Right lobe of liver (tissue), 4 donors: ENCODE results near the gene CA5B.

Source experiments
- CTCF ChIP-seq, 4 donors: fragments of 200-600 bp in 3 of 4; fragments of 450-650 bp in 1 of 4; IDR thresholded peaks; one replicate each; pipeline versions ENCODE4 v1.5.1 to v1.8.0; 2016 to 2022; ENCODE audit warnings: antibody characterized with exemption in 4 of 4, mild to moderate bottlenecking in 2 of 4
- POLR2A ChIP-seq: fragments of 450-650 bp; IDR thresholded peaks from one replicate; pipeline ENCODE4 v1.6.1; 2017; ENCODE audit warnings: antibody characterized with exemption, mild to moderate bottlenecking
- donor health status: DM: no; HTN: no; CAD: no.
- donor health status: DM: no; HTN: no; CAD: no.
- donor health status: DM: no; HTN: yes; CAD: no.

GRCh38 chrX:15820106-15821073 is 82.3 kb downstream of the CA5B start:
- TF ChIP-seq POLR2A (no peak), CTCF (IDR thresholded peaks at IDR 0.05) (no peak)
